ENCODE results near the gene GRN.

Gene GRN

DNA sequence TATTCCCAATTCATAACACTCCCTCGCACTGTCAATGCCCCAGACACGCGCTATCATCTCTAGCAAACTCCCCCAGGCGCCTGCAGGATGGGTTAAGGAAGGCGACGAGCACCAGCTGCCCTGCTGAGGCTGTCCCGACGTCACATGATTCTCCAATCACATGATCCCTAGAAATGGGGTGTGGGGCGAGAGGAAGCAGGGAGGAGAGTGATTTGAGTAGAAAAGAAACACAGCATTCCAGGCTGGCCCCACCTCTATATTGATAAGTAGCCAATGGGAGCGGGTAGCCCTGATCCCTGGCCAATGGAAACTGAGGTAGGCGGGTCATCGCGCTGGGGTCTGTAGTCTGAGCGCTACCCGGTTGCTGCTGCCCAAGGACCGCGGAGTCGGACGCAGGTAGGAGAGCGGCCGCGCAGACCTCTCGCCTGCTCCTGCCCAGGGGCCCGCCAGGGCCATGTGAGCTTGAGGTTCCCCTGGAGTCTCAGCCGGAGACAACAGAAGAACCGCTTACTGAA lies at the start of gene GRN:
Gene GRN, plus strand, starts transcription at position 364 of the 515 bp plus-strand sequence. CDS start 3,863 bp downstream, outside the sequence.
- DNase-seq (ENCODE audit: low spot score) = peak; percentile 98

DNA sequence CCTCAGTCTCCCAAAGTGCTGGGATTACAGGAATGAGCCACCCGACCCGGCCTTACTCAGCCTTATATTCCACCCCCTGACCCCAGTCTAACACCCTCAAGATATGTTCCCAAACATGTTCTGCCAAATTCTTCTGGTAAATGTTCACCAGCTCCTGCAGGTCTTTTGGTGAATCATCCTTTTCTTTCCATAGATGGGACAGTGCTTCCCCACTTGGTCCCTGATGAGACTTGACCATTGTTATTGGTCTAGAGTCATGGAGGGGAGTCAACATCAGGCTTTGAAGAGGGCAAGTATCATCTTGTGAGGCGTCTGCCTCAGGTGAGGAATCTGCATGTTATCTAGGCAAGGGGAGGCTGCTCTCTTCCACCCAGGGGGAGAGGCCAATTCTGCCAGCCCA lies 47.1 kb upstream of the GRN start:
- DNase-seq (ENCODE audit: low spot score) = no peak

DNA sequence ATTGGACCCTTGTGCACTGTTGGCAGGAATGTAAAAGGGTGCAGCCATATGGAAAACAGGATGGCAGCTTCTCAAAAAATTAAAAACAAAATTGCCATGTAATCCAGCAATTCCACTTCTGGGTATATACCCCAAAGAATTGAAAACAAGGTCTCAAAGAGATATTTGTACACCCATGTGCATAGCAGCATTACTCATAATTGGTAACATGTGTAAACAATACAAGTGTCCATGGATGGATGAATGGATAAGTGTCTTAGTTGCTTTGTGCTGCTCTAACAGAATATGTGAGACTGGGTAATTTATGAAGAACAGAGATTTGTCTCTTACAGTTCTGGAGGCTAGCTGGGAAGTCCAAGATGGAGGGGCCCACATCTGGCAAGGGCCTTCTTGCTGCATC lies 40.5 kb upstream of the GRN start:
- DNase-seq (ENCODE audit: low spot score) = no peak

DNA sequence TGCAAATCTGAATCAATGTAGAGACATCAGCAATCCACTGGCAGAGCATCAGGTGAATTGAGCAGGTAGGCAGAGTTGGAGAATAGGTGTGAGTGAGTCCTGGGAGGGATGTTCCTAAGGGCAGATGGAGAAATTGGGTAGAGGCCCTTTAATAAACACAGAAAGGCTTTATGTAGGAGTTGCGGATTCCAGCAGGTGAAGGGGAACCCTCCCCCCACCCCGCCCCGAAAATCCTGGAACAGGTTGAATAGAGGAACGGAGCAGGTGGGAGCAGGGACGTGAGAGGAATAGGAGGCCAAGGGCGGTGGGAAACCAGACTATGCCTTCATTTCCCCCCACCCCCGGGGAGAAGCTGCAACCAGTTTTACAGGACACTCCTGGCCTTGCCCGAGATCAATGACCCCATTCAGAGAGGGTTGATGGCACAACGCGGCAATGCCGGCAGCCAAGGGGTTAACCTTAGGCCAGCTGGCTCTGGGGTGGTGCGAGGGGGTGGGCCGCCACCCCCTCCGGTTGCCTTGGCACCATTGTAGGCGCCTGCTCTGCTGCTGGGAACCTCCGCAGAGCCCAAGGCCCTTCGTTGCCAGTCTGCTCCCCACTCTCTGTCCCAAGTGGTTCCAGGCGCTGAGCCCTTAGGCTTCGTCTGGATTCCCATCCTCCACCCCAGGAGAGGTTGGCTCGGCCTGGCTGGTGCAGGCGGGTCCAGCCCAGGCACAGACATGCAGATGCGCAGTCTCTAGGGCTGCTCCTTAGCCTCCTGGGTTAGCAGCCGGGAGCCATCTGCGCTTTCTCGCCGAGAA lies 37.5 kb upstream of the GRN start:
- DNase-seq (ENCODE audit: low spot score) = peak; percentile 62

DNA sequence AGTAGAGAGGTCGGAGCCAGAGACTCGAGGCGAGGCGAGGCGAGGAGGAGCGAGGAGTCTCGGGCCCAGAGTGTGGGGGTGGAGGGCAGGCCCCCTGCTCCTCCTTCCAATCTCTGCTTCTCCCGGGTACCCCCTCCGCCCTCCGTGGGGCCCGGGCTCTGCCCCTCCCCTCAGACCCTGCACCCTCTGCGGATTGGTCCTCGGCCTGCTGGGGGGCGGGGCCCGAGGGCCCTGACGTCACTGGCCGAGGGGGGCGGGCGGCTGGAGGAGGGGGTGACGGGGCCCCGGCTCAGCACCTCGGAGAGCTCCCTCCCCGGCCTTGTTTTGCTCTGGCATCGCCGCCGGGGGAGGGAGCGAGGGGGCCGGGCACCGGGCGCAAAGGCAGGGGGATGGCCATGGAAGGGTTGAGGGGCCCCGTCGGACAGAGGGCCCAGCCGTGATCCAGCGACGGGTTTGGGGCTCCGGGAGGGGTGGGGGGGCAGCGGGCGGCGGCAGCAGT lies 36.7 kb upstream of the GRN start, which contains the start of gene RUNDC3A:
Gene RUNDC3A, plus strand, starts transcription at position 282 of the 499 bp plus-strand sequence. CDS start 232 bp downstream, outside the sequence.
- DNase-seq (ENCODE audit: low spot score) = peak; percentile 78

DNA sequence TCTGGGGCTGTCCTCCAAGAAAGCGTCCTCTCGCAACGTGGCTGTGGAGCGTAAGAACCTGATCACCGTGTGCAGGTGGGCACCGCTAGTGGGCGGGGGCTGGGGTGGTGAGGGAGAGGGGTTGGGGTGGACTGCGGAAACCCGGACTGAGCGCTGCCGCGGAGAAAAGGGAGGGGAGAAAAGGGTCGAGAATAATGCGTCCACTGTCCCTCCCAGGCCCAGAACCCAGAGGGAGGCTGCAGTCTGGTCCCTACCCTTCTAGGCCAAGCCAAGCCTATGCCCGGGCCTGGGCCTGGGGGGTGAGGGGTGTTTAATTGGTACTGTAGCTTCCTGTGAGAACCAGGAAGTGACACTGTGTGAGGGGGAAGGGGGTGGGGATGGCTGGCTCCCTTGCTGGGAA lies 36.2 kb upstream of the GRN start:
- no peak for DNase-seq (ENCODE audit: low spot score)

DNA sequence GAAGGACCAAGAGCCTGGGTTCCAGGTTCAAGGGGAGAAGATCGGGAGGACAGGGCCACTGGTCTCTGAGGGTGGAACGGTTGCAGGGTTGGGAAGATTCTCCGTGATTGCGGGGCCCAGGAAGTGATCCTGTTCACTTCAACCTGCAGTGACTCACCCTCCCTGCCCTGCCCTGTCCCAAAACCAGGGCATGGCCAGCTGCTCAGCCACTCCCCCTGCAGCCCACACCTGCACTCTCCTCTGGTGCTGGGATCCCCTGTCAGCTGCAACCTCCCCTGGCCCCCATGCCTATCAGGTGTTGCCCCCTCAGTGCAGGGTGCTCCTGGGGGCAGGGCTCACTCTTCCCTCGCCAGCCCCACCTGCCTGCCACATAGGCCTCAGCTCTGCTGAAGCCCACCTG lies 35.6 kb upstream of the GRN start:
- DNase-seq (ENCODE audit: low spot score) = no peak

DNA sequence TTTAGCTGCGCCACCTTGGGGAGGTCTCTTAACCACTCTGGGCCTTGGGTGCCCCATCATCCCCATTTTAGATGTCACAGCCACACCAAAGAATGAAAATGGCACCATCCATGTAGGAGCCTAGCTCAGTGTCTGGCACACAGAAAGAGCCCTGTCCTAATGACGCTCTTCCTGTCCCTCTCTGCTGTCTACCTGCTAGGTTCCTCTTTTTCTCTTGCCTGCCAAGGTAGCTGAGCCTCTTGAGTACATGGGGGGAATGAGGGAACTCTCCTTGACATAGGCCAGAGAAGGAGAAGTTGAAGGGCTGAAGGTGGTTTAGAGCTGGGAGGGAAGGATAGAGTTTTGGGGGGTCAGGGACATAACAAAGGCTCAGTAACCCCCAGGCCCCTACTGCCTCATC lies 34.9 kb upstream of the GRN start:
- no peak for DNase-seq (ENCODE audit: low spot score)

DNA sequence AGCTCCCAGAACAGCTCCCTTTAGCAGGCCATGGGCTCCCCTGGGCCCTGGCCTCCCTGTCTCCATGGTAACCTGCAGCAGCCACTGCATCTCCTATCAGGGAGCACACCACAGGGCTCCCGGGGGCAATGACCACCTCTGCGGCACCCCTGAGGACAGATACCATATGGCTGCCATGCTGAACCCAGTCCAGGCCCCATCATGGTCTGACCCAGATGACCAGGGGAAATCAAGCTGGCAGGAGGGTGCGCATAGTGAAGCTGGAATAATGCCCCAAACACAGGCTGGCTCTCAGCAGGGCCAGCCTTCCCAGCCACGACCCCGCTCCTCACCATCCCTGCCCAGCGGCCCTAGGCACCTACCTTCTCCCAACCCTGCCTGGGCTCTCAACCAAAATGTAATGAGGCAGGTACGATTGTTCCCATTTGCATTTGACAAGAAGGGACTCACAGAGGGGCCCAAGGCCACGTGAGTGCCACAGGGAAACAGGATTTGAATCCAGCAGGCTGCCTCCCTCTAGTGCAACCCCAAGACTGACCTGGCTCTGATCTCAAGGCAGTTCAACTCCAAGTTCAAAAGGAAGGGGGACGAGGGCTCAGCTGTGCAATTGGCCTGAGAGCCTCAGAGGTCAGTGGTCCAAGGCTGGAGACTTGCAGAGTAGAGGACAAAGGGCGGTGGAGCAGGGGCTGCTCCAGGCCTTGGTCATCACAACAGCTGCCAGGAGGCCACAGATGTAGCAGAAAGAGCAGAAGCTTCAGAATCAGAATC lies 34.3 kb upstream of the GRN start:
- DNase-seq (ENCODE audit: low spot score) = no peak

DNA sequence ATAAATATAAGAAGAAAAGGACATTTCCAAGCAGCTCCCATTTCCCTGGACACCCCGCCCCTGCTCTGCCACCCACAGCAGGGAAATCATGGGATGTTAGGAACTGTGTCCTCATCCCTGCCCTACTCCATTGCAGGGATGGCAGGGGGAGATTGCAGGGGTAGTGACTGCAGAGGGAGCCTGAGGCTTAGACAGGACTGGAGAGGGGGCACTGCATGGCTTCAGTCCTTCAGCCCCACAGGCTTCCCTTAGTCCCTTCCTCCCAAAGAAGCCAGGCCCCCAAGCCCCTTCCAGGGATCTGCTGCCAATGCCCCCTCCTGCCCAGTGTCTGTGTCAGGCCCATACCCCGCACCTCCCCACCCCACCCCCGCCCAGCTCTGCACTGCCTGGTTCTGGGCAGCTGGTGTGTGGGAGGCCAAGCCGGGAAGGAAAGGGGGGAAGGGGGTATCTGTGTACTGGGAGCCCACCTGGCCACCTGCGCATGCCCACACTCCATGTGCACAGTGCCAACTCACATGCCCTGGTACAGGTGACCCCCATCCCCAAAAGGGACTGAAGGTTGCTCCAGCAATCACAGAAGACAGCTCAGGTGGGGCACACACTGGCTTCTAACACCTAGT lies 33.4 kb upstream of the GRN start:
- no peak for DNase-seq (ENCODE audit: low spot score)

DNA sequence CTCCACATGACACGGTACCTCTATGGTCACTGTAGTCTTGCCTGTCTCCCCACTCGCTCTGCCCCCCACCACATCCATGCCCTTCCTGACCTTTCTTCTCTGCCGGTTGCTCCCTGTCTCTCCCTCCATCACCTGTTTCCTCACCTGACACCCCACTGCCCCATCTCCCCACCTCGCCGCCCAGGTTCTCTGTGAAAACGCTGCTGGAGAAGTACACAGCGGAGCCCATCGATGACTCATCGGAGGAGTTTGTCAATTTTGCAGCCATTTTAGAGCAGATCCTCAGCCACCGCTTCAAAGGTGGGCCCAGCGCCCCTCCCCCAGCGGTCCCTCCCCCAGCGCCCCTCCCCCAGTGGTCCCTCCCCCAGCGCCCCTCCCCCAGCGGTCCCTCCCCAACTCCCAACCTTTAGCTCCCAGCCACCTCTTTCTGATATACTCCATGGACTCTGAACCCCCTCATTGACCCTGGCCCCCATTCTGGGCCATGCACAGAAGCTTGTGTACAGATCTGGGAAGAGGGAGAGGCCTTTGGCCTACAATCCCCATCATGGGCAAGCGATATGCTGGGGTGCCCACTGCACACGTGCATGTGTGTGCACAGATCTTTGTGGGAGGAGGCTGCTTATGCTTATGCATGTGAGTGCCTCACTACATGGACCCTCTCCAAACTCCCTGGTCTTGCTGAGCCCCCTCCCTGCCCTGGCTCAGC lies 32.6 kb upstream of the GRN start:
- no peak for DNase-seq (ENCODE audit: low spot score)

DNA sequence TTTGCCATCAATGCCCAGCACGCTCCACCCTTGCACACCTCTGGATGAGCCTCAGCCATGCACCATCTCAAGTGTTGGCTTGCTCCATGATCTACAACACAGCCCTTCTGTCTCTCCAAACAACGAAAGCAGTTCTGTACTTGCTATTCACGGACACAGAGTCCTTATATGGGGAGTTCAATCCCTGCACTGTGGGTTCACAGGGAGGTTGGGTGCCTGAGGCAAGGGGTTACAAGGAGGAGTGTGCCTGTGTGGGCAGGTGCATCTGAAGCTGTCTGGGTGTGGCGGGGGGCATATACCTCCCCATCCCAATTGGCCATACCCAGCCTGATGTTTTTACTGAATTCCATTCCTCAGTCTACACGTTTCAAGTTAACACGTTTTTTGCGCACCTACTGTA lies 31.1 kb upstream of the GRN start:
- DNase-seq (ENCODE audit: low spot score) = no peak

DNA sequence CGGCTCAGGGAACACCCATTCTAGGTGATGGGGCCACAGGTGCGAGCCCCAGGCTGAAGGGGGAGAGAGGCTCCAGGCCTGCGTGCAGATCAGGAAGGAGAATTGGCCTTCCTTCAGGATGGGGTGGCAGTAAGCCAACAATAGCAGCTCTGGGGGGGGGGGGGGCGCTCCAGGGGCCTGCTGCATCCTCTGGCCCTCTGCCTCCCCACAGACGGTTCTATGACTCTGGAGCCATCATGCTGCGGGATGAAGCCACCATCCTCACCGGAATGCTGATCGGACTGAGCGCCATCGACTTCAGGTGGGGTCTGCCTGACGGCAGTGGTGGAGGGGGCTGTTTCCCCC lies 30.6 kb upstream of the GRN start:
- no peak for DNase-seq (ENCODE audit: low spot score)

DNA sequence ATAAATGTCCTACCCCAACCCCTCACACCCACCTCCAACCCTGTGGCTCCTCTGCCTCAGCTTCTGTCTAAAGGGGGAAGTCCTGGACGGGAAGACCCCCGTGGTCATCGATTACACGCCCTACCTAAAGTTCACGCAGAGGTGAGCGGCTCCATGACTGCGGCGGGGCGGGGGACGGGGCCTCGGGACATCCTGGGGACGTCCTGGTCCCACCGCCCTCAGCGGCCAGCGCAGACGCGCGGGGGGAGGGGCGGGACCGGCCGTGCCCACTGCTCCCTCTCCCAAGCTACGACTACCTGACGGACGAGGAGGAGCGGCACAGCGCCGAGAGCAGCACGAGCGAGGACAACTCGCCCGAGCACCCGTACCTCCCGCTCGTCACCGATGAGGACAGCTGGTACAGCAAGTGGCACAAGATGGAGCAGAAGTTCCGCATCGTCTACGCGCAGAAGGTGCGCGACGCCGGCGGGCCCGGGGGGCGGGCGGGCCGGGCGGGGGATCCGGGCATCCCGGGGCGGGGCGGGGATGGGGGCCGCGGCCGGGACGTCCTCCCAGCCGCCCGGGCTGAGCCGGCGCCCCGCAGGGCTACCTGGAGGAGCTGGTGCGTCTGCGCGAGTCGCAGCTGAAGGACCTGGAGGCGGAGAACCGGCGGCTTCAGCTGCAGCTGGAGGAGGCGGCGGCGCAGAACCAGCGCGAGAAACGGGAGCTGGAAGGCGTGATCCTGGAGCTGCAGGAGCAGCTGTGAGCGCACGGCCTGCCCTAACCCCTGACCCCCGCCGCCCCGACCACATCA lies 30.0 kb upstream of the GRN start:
- no peak for DNase-seq (ENCODE audit: low spot score)

DNA sequence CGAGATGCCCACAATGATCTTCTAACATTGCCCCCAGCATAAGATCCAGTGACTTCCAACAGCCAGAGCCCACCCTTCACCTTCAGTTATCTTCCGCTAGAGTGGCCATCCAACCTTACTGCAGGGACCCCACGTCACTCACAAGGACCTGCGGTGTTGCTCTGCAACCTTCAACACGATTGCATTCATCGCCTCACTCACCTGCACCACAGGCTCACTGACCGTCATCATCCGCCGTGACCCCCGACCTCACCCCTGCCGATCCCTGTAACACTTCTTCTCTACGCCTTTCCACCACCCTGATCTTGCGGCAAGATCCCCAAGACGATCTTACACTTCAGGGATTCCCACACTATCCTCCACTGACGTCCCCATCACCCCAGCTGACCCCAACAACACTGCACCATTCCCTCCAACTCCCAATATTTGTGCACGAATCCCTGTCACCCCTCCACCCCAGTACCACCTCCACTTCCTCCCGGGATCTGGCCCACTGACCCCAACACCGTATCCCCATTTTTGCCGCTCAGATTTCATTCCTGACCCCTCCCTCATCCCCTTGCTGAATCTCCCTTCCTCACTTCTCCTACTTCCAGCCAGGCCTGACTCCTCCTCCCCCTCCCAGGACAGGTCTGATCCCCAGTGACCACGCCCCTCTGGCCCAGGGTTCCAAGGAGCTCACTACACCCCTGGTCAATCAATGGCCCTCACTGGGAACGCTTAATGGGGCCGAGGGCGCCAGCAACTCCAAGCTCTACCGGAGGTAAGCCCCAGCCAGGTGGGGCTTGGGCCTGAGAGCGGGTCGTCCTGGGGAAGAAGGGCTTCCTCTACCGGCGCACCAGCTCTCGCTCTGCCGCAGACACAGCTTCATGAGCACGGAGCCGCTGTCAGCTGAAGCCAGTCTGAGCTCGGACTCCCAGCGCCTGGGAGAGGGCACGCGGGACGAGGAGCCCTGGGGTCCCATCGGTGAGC lies 29.1 kb upstream of the GRN start:
- DNase-seq (ENCODE audit: low spot score) = no peak

DNA sequence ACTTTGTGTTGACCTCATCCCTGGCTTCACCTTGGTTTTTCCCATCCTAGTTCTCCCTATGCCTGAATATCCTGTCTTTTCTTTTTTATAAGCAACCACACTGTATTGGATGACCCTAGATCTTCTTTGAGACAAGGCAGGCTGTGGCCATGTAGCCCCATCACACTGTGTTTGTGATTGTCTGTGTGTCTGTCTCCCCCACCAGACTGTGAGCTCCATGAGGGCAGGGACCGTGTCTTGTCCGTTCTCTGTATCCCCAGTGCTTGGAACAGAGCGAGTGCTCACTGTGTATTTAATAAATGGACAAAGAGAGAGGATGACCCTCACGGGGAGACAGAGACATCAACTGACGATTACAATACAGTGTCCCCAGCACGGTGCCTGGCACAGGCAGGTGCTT lies 27.6 kb upstream of the GRN start:
- DNase-seq (ENCODE audit: low spot score) = no peak

DNA sequence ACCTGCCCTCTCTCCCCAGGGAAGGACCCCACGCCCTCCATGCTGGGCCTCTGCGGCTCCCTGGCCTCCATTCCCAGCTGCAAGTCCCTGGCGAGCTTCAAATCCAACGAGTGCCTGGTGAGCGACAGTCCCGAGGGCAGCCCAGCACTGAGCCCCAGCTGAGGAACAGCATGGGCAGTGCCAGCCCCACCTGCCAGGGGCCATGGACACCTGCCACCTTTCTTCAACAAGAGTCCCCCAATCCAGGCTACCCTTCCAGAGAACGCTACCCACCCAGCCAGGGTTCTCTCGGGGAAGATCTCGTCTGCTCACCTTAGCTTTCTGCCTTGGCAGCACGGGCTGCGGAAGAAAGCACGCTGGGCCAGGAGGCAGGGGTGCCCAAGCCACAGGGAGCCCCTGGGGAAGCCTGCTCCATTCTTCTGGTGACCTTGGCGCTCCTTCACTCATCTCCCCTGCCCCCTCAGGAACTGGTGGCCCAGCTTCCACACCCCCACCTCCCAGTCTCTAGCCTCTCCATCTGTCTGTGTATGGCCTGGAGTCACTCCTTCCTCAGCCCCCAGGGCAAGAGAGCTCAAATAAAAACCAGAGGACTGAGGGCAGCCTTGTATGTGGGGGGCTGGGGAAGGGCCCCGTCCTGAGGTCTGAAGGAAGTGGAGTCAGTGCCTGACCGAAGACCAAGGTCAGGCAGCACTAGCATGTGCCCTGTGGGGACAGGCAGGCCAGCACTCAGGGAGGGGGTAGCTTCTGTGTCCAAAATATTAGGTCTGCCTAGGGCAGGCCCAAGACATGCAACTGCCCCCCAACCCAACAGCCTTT lies 26.8 kb upstream of the GRN start:
- DNase-seq (ENCODE audit: low spot score) = no peak

DNA sequence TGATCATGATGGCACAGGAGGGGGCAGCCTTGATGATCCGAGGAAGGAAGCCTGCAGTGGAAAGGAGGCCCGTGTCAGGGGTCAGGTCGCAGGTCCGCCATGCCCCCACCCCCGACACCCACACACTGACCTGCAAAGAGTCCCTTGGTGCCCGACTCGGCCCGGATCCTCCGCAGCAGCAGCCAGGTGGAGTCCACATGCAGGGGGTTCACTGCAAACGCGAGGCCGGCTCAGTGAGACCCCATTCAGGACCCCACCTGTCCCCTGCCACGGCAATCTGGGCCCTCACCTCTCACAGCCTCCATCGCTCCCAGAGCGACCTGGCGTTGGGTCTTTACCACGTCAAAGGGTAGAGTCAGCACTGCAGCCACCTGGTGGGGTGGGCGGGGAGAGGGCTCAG lies 25.0 kb upstream of the GRN start:
- no peak for DNase-seq (ENCODE audit: low spot score)

Data from RKO (cell line).